ENCODE results near the gene PAX4.

DNA sequence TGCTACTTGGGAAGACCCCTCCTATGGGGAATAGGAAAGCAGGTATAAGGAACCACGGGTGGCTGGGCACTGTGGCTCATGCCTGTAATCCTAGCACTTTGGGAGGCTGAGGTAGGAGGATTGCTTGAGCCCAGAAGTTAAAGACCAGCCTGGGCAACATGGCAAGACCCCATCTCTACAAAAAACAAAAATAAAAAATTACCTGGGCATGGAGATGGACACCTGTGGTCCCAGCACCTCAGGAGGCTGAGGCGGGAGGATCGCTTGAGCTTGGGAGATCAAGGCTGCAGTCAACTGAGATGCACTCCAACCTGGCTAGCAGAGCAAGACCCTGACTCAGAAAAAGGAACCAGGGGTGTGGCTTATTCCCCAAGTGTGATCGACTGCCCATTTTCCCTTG lies 25.4 kb downstream of the PAX4 start:
- TF ChIP-seq, protein P1, sequence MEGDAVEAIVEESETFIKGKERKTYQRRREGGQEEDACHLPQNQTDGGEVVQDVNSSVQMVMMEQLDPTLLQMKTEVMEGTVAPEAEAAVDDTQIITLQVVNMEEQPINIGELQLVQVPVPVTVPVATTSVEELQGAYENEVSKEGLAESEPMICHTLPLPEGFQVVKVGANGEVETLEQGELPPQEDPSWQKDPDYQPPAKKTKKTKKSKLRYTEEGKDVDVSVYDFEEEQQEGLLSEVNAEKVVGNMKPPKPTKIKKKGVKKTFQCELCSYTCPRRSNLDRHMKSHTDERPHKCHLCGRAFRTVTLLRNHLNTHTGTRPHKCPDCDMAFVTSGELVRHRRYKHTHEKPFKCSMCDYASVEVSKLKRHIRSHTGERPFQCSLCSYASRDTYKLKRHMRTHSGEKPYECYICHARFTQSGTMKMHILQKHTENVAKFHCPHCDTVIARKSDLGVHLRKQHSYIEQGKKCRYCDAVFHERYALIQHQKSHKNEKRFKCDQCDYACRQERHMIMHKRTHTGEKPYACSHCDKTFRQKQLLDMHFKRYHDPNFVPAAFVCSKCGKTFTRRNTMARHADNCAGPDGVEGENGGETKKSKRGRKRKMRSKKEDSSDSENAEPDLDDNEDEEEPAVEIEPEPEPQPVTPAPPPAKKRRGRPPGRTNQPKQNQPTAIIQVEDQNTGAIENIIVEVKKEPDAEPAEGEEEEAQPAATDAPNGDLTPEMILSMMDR (IDR thresholded peaks at IDR 0.05): no peak
- no peak for TF ChIP-seq EP300 (IDR thresholded peaks at IDR 0.05)
- no peak for TF ChIP-seq POLR2A (IDR thresholded peaks at IDR 0.05)

All from tibial nerve (tissue), 4 donors.